PFSK-1 (cell line): ENCODE measurements around the gene TRPM6.

Experiments
- FOXP2 ChIP-seq: optimal IDR thresholded peaks from 2 replicates; pipeline ENCODE3; 2011; ENCODE audit warnings: borderline replicate concordance, control low read depth, inconsistent platforms; ENCODE audit not compliant: insufficient read depth; ENCODE audit errors: extremely low read length, extremely low read depth
- POLR2AphosphoS5 ChIP-seq: IDR thresholded peaks from 2 replicates; pipeline ENCODE4 v1.6.1; 2012; ENCODE audit warnings: low read depth, mild to moderate bottlenecking, control low read depth, low read length, moderate library complexity
- REST ChIP-seq, 2 experiments: IDR thresholded peaks; 2 replicates each; pipeline versions ENCODE4 v1.6.1 to v1.8.0; 2011 to 2012; ENCODE audit warnings: low read depth in 2 of 2, low read length in 2 of 2, control low read depth in 1 of 2, inconsistent platforms in 1 of 2, mild to moderate bottlenecking in 1 of 2, moderate library complexity in 1 of 2; ENCODE audit not compliant: insufficient read depth in 1 of 2
- SIN3A ChIP-seq: IDR thresholded peaks from 2 replicates; pipeline ENCODE4 v1.6.1; 2012; ENCODE audit warnings: mild to moderate bottlenecking, low read length, moderate library complexity, borderline replicate concordance; ENCODE audit not compliant: insufficient read depth
- TAF1 ChIP-seq: IDR thresholded peaks from 2 replicates; pipeline ENCODE4 v1.6.1; 2012; ENCODE audit warnings: low read length, control low read depth, borderline replicate concordance; ENCODE audit not compliant: insufficient read depth

Gene TRPM6

GRCh38 chr9:74718709-74719108 lies 169.0 kb downstream of the TRPM6 start:
- TF ChIP-seq FOXP2, result no peak
- no peak for TF ChIP-seq REST (IDR thresholded peaks at IDR 0.05; ENCODE audit: insufficient read depth in 1 of 2, low read depth in 2 of 2, low read length in 2 of 2)

DNA sequence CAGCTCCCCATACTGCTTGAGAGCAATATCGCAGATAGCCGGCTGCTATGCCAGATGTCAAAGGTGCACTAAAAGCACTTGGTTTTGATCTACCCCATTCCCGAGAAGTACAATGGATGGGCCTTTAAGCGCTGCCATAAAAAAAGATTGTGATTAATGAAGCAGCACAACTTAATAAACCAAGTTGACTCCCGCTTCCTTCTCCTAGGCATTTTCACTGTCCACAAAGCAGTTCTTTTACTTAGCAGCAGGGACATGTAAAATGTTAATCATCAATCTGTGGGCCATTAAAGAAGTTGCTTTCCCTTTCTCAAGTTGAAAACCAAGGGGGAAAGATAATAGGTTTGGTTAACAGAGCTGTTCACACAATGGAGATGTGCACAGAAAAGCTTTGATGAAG lies 176.4 kb downstream of the TRPM6 start:
- TF ChIP-seq POLR2AphosphoS5 (no peak), REST (IDR thresholded peaks at IDR 0.05; ENCODE audit: insufficient read depth in 1 of 2, low read depth in 2 of 2, low read length in 2 of 2) (no peak), SIN3A (no peak), TAF1 (no peak), FOXP2 (no peak)

DNA sequence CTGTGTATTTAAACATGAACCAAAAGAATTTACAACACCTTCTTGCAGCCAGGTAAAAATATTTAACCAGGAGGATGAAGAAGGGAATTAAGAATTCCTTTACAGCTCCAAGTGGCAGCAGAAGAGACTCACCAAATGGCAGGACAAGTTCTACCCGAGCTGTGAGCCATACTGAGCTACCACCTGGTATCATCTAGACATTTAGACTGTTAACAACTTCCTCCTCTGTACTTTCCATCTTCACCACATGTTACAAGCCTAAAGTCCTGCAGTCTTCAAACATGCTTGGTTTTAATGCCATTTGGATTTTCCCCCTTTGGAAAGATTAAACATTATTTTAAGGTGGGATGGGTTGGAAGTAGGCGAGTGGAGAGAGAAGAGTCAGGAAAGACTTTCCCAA lies 190.2 kb downstream of the TRPM6 start:
- TF ChIP-seq REST (IDR thresholded peaks at IDR 0.05; ENCODE audit: insufficient read depth in 1 of 2, low read depth in 2 of 2, low read length in 2 of 2) (no peak), FOXP2 (no peak), TAF1 (no peak), POLR2AphosphoS5 (no peak), SIN3A (no peak)

DNA sequence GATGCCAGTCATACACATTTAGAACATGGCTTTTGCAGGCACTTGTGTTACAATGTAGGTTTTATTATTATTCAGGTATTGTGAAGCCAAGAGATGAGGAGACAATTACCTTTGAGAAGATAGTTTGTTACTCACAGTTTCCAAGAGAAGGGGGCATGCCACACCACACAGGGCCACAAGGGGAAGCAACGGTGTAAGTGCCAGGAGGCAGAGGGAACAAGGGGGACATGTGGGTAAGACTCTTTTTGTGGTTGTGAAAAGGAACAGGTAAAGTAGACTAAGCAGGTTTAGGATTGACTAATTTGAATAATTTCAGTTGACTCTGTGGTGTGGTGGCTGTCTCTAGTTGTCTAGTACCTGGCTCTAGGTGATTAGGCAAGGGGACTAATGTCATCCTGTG lies 191.2 kb downstream of the TRPM6 start:
- TF ChIP-seq SIN3A (no peak), FOXP2 (no peak), POLR2AphosphoS5 (no peak), REST (IDR thresholded peaks at IDR 0.05; ENCODE audit: insufficient read depth in 1 of 2, low read depth in 2 of 2, low read length in 2 of 2) (no peak), TAF1 (no peak)

GRCh38 chr9:74691058-74691457 lies 196.7 kb downstream of the TRPM6 start:
- TF ChIP-seq REST (IDR thresholded peaks at IDR 0.05; ENCODE audit: insufficient read depth in 1 of 2, low read depth in 2 of 2, low read length in 2 of 2), result no peak
- TF ChIP-seq SIN3A, result no peak
- no peak for TF ChIP-seq FOXP2
- no peak for TF ChIP-seq TAF1
- no peak for TF ChIP-seq POLR2AphosphoS5
